Breast epithelium (tissue), 3 donors: Measurements from ENCODE around the gene RNH1.

Experiments
- POLR2A ChIP-seq: fragments of 450-650 bp; IDR thresholded peaks from one replicate; pipeline ENCODE4 v1.6.1; 2016; ENCODE audit warnings: antibody characterized with exemption, mild to moderate bottlenecking, moderate library complexity
- POLR2AphosphoS5 ChIP-seq, 3 donors: sonication (generic); formaldehyde crosslinking; IDR thresholded peaks; one replicate each; pipeline ENCODE4 v1.6.1; 2017; ENCODE audit warnings: antibody characterized with exemption in 3 of 3
- TF ChIP-seq, protein P1 (sequence below), 3 donors: fragments of 450-650 bp; IDR thresholded peaks; one replicate each; pipeline ENCODE4 v1.5.1; 2016 to 2017; ENCODE audit warnings: antibody characterized with exemption in 3 of 3, mild to moderate bottlenecking in 3 of 3, moderate library complexity in 3 of 3

DNA sequence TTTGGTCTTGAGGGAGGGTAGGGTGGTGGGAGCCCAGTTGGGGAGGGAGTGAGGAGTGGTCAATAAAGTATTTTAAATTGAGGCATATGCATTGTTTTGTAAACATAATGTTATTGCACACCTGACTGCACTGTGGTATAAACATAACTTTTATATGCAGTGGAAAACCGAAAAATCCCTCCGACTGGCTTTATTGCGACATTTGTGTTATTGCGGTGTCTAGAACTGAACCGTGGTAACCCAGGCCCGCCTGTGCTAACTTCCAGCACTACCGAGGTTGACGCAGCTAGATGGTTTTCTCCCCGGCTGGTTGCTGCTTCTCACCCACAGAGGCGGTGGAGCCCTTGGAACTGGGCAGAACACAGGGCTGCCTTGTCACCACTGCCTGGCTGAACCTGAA is 7.6 kb upstream of the RNH1 start:
- TF ChIP-seq, protein P1, sequence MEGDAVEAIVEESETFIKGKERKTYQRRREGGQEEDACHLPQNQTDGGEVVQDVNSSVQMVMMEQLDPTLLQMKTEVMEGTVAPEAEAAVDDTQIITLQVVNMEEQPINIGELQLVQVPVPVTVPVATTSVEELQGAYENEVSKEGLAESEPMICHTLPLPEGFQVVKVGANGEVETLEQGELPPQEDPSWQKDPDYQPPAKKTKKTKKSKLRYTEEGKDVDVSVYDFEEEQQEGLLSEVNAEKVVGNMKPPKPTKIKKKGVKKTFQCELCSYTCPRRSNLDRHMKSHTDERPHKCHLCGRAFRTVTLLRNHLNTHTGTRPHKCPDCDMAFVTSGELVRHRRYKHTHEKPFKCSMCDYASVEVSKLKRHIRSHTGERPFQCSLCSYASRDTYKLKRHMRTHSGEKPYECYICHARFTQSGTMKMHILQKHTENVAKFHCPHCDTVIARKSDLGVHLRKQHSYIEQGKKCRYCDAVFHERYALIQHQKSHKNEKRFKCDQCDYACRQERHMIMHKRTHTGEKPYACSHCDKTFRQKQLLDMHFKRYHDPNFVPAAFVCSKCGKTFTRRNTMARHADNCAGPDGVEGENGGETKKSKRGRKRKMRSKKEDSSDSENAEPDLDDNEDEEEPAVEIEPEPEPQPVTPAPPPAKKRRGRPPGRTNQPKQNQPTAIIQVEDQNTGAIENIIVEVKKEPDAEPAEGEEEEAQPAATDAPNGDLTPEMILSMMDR (IDR thresholded peaks at IDR 0.05) = no peak
- TF ChIP-seq POLR2A (no peak), POLR2AphosphoS5 (IDR thresholded peaks at IDR 0.05) (no peak)
